ENCODE data around the gene ETFA.

Gene ETFA

DNA sequence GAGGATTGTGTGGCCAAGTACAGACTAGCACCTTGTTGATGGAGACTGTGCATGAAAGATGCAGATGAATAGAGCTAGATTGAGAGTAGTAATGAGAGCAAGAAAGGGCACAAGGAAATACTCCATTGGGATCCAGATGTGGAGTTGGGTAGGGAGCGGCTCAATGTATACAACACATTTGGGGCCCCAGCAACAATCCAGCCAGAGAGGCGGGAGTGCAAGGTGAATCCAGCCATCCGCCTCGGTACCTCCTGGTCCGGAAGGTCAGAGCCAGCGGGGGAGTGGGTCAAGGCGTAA is 34.3 kb upstream of the ETFA start:
- TF ChIP-seq TCF12 (IDR thresholded peaks at IDR 0.05; ENCODE audit: low read depth) (no peak), RAD21 (IDR thresholded peaks at IDR 0.05; ENCODE audit: low read depth) (no peak), YY1 (IDR thresholded peaks at IDR 0.05; ENCODE audit: low read depth) (no peak), MAX (IDR thresholded peaks at IDR 0.05) (no peak), EP300 (IDR thresholded peaks at IDR 0.05; ENCODE audit: borderline replicate concordance) (no peak), FOXM1 (IDR thresholded peaks at IDR 0.05; ENCODE audit: borderline replicate concordance, low read depth) (no peak), NFIC (IDR thresholded peaks at IDR 0.05) (no peak), CREB1 (IDR thresholded peaks at IDR 0.05; ENCODE audit: low read depth) (no peak), TEAD4 (IDR thresholded peaks at IDR 0.05) (no peak), ZBTB7A (IDR thresholded peaks at IDR 0.05; ENCODE audit: low read depth) (no peak), EGR1 (IDR thresholded peaks at IDR 0.05) (no peak), CEBPB (IDR thresholded peaks at IDR 0.05) (no peak)
- TF ChIP-seq, protein P1, sequence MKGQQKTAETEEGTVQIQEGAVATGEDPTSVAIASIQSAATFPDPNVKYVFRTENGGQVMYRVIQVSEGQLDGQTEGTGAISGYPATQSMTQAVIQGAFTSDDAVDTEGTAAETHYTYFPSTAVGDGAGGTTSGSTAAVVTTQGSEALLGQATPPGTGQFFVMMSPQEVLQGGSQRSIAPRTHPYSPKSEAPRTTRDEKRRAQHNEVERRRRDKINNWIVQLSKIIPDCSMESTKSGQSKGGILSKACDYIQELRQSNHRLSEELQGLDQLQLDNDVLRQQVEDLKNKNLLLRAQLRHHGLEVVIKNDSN (IDR thresholded peaks at IDR 0.05): no peak

DNA sequence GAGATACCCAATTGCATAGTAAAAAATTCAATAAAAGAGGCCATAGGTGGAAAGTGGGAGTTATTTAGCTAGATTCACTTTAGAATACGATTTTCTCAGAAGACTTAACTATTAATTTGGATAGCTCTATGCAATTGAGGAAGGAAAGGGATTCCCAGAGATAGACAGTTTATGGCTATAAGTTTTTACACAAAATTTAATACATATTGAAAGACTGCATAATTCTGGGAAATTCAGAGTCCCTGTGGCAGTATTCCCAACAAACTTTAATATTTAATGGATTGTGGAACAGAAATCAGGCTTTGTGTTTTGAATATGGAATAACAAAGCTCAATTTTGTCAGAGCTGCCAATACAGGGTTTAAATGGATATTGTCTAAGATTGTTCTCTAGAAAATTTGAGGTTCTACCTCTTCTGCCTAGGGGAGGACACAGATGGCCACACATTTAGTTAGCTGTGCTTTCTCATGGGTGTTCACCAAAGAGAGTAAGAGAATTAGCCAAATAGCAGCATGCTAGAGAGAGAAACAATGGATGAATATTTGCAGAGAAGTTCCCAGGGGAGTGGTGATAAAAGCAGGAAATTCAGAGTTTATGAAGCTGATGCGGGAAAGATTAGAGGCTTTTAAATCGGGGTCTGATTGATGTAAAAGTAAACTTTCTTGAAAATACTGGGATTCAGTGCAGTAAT is 33.8 kb upstream of the ETFA start:
- no peak for TF ChIP-seq REST (IDR thresholded peaks at IDR 0.05; ENCODE audit: low read depth)
- TF ChIP-seq FOXM1 (IDR thresholded peaks at IDR 0.05; ENCODE audit: borderline replicate concordance, low read depth): no peak
- no peak for TF ChIP-seq CREB1 (IDR thresholded peaks at IDR 0.05; ENCODE audit: low read depth)
- TF ChIP-seq TAF1 (IDR thresholded peaks at IDR 0.05; ENCODE audit: low read depth): no peak
- TF ChIP-seq CEBPB (IDR thresholded peaks at IDR 0.05): no peak
- TF ChIP-seq TEAD4 (IDR thresholded peaks at IDR 0.05): no peak
- no peak for TF ChIP-seq EP300 (IDR thresholded peaks at IDR 0.05; ENCODE audit: borderline replicate concordance)
- TF ChIP-seq, protein P1 (IDR thresholded peaks at IDR 0.05): no peak
- TF ChIP-seq ZBTB7A (IDR thresholded peaks at IDR 0.05; ENCODE audit: low read depth): no peak
- no peak for TF ChIP-seq YY1 (IDR thresholded peaks at IDR 0.05; ENCODE audit: low read depth)
- TF ChIP-seq MAX (IDR thresholded peaks at IDR 0.05): no peak
- TF ChIP-seq TCF12 (IDR thresholded peaks at IDR 0.05; ENCODE audit: low read depth): no peak
- no peak for TF ChIP-seq EGR1 (IDR thresholded peaks at IDR 0.05)
- TF ChIP-seq RAD21 (IDR thresholded peaks at IDR 0.05; ENCODE audit: low read depth): no peak
- TF ChIP-seq NFIC (IDR thresholded peaks at IDR 0.05): no peak

DNA sequence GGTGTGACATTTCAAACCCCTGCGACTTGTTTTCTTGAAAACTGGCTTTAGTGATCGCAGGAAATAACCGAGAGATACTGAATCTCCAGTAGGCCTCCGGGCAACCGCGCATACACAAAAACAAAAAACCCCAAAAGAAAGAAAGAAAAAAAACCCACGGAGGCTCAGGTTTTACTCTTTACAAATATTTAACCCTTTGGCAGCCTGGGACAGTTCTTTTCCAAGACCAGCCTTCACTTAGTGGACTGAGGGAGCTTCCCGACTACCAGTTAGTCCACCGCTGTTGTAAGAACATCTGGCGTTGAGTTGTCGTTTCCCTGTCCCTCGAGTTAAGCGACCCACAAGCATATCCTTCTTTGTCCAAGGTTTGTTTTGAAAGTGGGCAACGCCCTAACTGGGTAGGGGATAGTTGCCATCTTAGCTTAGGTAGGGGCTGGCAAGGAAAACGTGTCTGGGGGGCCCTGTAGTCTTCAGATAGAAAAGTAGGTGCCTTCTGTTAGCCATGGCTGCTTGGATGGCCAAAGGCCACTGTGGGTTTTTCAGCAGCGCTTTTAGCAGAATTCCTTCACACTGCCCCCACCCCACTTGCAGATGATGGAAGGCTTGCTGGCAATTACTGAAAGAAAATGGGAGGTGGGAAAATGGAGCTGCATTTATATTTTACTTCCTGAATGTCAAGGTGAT is 32.2 kb upstream of the ETFA start:
- TF ChIP-seq EGR1 (IDR thresholded peaks at IDR 0.05): no peak
- no peak for TF ChIP-seq YY1 (IDR thresholded peaks at IDR 0.05; ENCODE audit: low read depth)
- no peak for TF ChIP-seq NFIC (IDR thresholded peaks at IDR 0.05)
- no peak for TF ChIP-seq EP300 (IDR thresholded peaks at IDR 0.05; ENCODE audit: borderline replicate concordance)

DNA sequence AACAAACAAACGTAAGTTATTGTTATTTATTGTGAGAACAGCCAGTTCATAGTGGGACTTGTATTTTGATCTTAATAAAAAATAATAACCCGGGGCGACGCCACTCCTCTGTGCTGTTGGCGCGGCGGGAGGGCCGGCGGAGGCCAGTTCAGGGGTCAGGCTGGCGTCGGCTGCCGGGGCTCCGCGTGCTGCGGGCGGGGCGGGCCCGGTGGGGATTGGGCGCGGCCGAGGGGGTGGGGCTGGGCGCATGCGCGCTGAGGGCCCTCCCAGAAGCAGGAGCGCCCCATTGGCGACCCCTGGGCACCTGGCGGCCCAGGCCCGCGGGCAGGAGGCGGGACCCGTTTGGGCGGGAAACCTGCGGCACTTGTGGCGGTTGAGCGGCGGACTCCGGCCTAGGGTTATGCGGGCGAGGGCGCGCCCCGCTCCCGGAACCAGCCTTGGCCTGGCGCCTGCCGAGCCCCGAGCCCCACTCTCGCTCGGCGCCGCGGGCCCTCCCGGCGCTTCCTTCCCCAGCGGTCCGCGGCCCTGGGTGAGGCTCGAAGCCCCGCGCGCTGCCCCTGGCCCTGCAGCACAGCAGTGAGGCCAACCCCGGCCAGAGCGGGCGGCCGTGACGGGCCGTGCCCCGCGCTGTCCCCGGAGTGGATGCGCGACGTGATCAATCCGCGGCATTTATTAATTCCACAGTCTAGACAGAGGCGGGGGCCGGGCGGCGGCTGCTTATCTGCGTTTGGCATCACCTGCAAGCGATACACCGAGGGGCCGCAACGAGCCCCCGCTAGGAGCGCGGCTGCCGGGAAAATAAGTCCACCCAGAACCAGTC is 31.3 kb upstream of the ETFA start:
- no peak for TF ChIP-seq TCF12 (IDR thresholded peaks at IDR 0.05; ENCODE audit: low read depth)
- no peak for TF ChIP-seq ZBTB7A (IDR thresholded peaks at IDR 0.05; ENCODE audit: low read depth)
- no peak for TF ChIP-seq CEBPB (IDR thresholded peaks at IDR 0.05)
- TF ChIP-seq, protein P1 (IDR thresholded peaks at IDR 0.05): no peak
- no peak for TF ChIP-seq TEAD4 (IDR thresholded peaks at IDR 0.05)
- TF ChIP-seq CREB1 (IDR thresholded peaks at IDR 0.05; ENCODE audit: low read depth): no peak
- TF ChIP-seq FOXM1 (IDR thresholded peaks at IDR 0.05; ENCODE audit: borderline replicate concordance, low read depth): no peak
- no peak for TF ChIP-seq YY1 (IDR thresholded peaks at IDR 0.05; ENCODE audit: low read depth)
- no peak for TF ChIP-seq RAD21 (IDR thresholded peaks at IDR 0.05; ENCODE audit: low read depth)
- TF ChIP-seq MAX (IDR thresholded peaks at IDR 0.05): no peak
- no peak for TF ChIP-seq NFIC (IDR thresholded peaks at IDR 0.05)
- TF ChIP-seq TAF1 (IDR thresholded peaks at IDR 0.05; ENCODE audit: low read depth): no peak
- no peak for TF ChIP-seq EP300 (IDR thresholded peaks at IDR 0.05; ENCODE audit: borderline replicate concordance)
- no peak for TF ChIP-seq REST (IDR thresholded peaks at IDR 0.05; ENCODE audit: low read depth)
- no peak for TF ChIP-seq EGR1 (IDR thresholded peaks at IDR 0.05)
